Panc1 (cell line): ENCODE data around the gene DDX10. TPM values are rescaled to one million over a fixed set of nuclear protein-coding genes. Genes with fewer than 3 reads are reported as not detected.

Experiments used
- ATAC-seq: fragments of 200-7000 bp; cut with Tn5 transposase; 2 replicates; pipeline ENCODE4 v1.9.1; 2020; ENCODE audit warnings: mild to moderate bottlenecking, moderate library complexity
- BruUV-seq: library from RNA; stranded (reverse); fragments of 400-500 nt; replicated peaks from 2 replicates; lab custom pipeline; 2021; lab: Mats Ljungman, UMichigan
- CTCF ChIA-PET: fragments of 300-600 bp; sonication (Branson Sonifier 250); formaldehyde crosslinking; loops from one replicate; lab custom pipeline; 2022; ENCODE audit warnings: antibody characterized with exemption; lab: Charles Lee
- POLR2A ChIA-PET: fragments of 300-600 bp; sonication (Branson Sonifier 250); formaldehyde crosslinking; loops from one replicate; lab custom pipeline; 2022; ENCODE audit warnings: antibody characterized with exemption; lab: Charles Lee
- DNase-seq: peaks from one replicate; pipeline ENCODE4 v3.0.0-alpha.2; 2010; ENCODE audit warnings: low read depth, low spot score
- H3K27ac ChIP-seq: 2 replicates; pipeline ENCODE4 v1.5.1; 2011; ENCODE audit warnings: mild to moderate bottlenecking, low read length, inconsistent platforms
- H3K27me3 ChIP-seq: fragments of 200-500 bp; sonication (Bioruptor generic); 2 replicates; pipeline ENCODE4 v1.6.0; 2014; ENCODE audit warnings: low read length, inconsistent platforms; ENCODE audit not compliant: control insufficient read depth, insufficient read depth
- H3K36me3 ChIP-seq: fragments of 200-500 bp; sonication (Bioruptor generic); 2 replicates; pipeline ENCODE4 v1.5.1; 2014; ENCODE audit warnings: inconsistent platforms, mild to moderate bottlenecking, low read length, moderate library complexity; ENCODE audit not compliant: control insufficient read depth, insufficient read depth
- H3K4me1 ChIP-seq: 2 replicates; pipeline ENCODE4 v1.5.1; 2011; ENCODE audit warnings: inconsistent platforms, mild to moderate bottlenecking, low read length, moderate library complexity; ENCODE audit not compliant: control insufficient read depth, insufficient read depth
- H3K4me3 ChIP-seq, 2 experiments: 2 replicates each; pipeline ENCODE4 v1.5.1; 2011 to 2012; ENCODE audit warnings: low read depth in 2 of 2, low read length in 2 of 2, mild to moderate bottlenecking in 2 of 2, inconsistent platforms in 1 of 2, moderate library complexity in 1 of 2
- H3K9me3 ChIP-seq: fragments of 200-500 bp; sonication (Bioruptor generic); 2 replicates; pipeline ENCODE4 v1.5.1; 2014; ENCODE audit warnings: low read depth, mild to moderate bottlenecking, inconsistent platforms, low read length, moderate library complexity; ENCODE audit not compliant: control insufficient read depth, insufficient read depth
- POLR2AphosphoS5 ChIP-seq: IDR thresholded peaks from 2 replicates; pipeline ENCODE4 v1.6.1; 2012; ENCODE audit warnings: mild to moderate bottlenecking, low read depth, low read length, moderate library complexity
- SIN3A ChIP-seq: IDR thresholded peaks from 2 replicates; pipeline ENCODE4 v1.6.1; 2012; ENCODE audit warnings: low read depth, mild to moderate bottlenecking, low read length, moderate library complexity, borderline replicate concordance; ENCODE audit not compliant: insufficient read depth
- TCF7L2 ChIP-seq: IDR thresholded peaks from 2 replicates; pipeline ENCODE4 v1.6.1; 2011; ENCODE audit warnings: mild to moderate bottlenecking, low read depth, low read length, inconsistent platforms
- in situ Hi-C: cut with HindIII; loops from 2 replicates; pipeline ENCODE4 v1.10.0; 2016; ENCODE audit warnings: low sequenced_read_pairs, low pct_unique_long_range_greater_than_20kb
- intact Hi-C: fragments of 100-400 bp; cut with micrococcal nuclease; formaldehyde crosslinking; loops from one replicate; pipeline ENCODE4 v1.10.0; 2022; ENCODE audit not compliant: unreplicated experiment
- total RNA-seq: library from RNA; stranded (reverse); gene quantifications from one replicate; pipeline ENCODE4 v1.2.1, GENCODE V29; 2021; ENCODE audit not compliant: unreplicated experiment
- TF ChIP-seq, protein P1 (sequence below), 2 experiments: IDR thresholded peaks; 2 replicates each; pipeline ENCODE4 v1.6.1; 2011 to 2012; ENCODE audit warnings: low read depth in 2 of 2, control low read depth in 1 of 2, low read length in 1 of 2, mild to moderate bottlenecking in 1 of 2, moderate library complexity in 1 of 2; ENCODE audit not compliant: insufficient read depth in 1 of 2
- TF ChIP-seq, protein P2 (sequence below): fragments of 450-650 bp; IDR thresholded peaks from 2 replicates; pipeline ENCODE4 v1.5.1; 2017; ENCODE audit warnings: mild to moderate bottlenecking

DDX10 gene
- total RNA-seq, 1 experiment from 2014 or later: 48.8 TPM

DNA sequence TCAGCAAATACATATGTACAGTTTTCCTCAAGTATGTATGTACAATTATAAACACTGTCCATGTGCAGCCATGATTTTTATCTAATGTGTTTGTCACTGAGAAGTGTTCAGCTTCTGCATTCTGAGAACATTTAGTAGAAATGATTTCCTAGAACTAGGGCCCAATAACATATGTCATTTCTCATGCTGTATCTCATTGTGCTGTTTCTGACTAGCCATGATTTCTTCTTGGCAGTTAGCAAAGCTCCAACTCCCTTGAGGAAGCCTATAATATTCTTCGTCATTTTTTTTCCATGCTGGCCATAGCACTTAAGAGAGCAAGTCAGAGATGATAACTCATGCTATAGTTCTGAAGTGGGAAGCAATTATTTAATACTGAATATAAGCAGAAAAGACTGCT, 187.8 kb downstream of the DDX10 start:
- DNase-seq: no peak
- POLR2A ChIA-PET: no interaction called here
- CTCF ChIA-PET: no interaction called here
- TF ChIP-seq, protein P1, sequence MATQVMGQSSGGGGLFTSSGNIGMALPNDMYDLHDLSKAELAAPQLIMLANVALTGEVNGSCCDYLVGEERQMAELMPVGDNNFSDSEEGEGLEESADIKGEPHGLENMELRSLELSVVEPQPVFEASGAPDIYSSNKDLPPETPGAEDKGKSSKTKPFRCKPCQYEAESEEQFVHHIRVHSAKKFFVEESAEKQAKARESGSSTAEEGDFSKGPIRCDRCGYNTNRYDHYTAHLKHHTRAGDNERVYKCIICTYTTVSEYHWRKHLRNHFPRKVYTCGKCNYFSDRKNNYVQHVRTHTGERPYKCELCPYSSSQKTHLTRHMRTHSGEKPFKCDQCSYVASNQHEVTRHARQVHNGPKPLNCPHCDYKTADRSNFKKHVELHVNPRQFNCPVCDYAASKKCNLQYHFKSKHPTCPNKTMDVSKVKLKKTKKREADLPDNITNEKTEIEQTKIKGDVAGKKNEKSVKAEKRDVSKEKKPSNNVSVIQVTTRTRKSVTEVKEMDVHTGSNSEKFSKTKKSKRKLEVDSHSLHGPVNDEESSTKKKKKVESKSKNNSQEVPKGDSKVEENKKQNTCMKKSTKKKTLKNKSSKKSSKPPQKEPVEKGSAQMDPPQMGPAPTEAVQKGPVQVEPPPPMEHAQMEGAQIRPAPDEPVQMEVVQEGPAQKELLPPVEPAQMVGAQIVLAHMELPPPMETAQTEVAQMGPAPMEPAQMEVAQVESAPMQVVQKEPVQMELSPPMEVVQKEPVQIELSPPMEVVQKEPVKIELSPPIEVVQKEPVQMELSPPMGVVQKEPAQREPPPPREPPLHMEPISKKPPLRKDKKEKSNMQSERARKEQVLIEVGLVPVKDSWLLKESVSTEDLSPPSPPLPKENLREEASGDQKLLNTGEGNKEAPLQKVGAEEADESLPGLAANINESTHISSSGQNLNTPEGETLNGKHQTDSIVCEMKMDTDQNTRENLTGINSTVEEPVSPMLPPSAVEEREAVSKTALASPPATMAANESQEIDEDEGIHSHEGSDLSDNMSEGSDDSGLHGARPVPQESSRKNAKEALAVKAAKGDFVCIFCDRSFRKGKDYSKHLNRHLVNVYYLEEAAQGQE (IDR thresholded peaks at IDR 0.05; ENCODE audit: insufficient read depth in 1 of 2, low read depth in 2 of 2, low read length in 1 of 2): no peak
- TF ChIP-seq TCF7L2 (no peak), POLR2AphosphoS5 (no peak), SIN3A (no peak)
- TF ChIP-seq, protein P2, sequence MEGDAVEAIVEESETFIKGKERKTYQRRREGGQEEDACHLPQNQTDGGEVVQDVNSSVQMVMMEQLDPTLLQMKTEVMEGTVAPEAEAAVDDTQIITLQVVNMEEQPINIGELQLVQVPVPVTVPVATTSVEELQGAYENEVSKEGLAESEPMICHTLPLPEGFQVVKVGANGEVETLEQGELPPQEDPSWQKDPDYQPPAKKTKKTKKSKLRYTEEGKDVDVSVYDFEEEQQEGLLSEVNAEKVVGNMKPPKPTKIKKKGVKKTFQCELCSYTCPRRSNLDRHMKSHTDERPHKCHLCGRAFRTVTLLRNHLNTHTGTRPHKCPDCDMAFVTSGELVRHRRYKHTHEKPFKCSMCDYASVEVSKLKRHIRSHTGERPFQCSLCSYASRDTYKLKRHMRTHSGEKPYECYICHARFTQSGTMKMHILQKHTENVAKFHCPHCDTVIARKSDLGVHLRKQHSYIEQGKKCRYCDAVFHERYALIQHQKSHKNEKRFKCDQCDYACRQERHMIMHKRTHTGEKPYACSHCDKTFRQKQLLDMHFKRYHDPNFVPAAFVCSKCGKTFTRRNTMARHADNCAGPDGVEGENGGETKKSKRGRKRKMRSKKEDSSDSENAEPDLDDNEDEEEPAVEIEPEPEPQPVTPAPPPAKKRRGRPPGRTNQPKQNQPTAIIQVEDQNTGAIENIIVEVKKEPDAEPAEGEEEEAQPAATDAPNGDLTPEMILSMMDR: no peak
- H3K27me3 ChIP-seq: no peaks in the 10 kb centered on the region
- no peak overlapping the region for H3K27ac ChIP-seq
- intact Hi-C loops (no loop called here), in situ Hi-C loops (no loop called here)
- BruUV-seq: no TSS peak
- no peaks in the 10 kb centered on the region for H3K36me3 ChIP-seq
- no peaks in the 10 kb centered on the region for H3K4me1 ChIP-seq
- no peak for ATAC-seq
- no peaks in the 10 kb centered on the region for H3K9me3 ChIP-seq
- no peak overlapping the region for H3K4me3 ChIP-seq

DNA sequence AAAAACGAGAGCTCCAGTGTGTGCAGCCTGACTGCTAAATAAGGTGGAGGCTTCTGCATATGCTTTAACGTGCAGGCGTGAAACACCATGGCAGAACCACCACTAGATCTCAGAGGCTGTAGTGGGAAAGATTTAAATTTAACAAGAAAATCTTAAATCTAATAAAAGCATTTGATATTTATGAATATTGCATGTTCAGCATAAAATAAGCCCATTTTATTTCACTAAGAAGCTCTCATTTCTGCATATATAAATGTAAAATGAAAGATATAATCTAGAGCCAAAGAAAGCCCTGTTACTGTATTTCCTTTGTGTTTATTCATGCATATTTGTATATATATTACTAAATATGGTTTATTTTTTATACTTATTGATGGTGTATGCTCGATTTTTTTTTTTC, 188.3 kb downstream of the DDX10 start:
- in situ Hi-C loops: no loop called here
- CTCF ChIA-PET: no interaction called here
- ATAC-seq (no peak), DNase-seq (no peak)
- H3K9me3 ChIP-seq: no peaks in the 10 kb centered on the region
- no peak overlapping the region for H3K4me3 ChIP-seq
- no peaks in the 10 kb centered on the region for H3K4me1 ChIP-seq
- intact Hi-C loops: no loop called here
- H3K27ac ChIP-seq: no peak overlapping the region
- no peak for TF ChIP-seq SIN3A
- TF ChIP-seq, protein P2: no peak
- no peak for TF ChIP-seq POLR2AphosphoS5
- TF ChIP-seq, protein P1 (IDR thresholded peaks at IDR 0.05; ENCODE audit: insufficient read depth in 1 of 2, low read depth in 2 of 2, low read length in 1 of 2): no peak
- TF ChIP-seq TCF7L2: no peak
- no peaks in the 10 kb centered on the region for H3K27me3 ChIP-seq
- H3K36me3 ChIP-seq: no peaks in the 10 kb centered on the region
- POLR2A ChIA-PET: interaction anchor here (0.5 kb wide), 1 partner anchor 32 kb away, joined by 5 read pairs; no protein-coding TSS in a partner anchor
- no TSS peak for BruUV-seq
